HG02973 (cell line): Measurements from ENCODE around the gene CAMSAP1.

Experiments used
- ATAC-seq: cut with Tn5 transposase; IDR thresholded peaks from one replicate; pipeline ENCODE4 v1.9.1; 2021; ENCODE audit warnings: moderate library complexity; ENCODE audit not compliant: unreplicated experiment

Gene CAMSAP1

DNA sequence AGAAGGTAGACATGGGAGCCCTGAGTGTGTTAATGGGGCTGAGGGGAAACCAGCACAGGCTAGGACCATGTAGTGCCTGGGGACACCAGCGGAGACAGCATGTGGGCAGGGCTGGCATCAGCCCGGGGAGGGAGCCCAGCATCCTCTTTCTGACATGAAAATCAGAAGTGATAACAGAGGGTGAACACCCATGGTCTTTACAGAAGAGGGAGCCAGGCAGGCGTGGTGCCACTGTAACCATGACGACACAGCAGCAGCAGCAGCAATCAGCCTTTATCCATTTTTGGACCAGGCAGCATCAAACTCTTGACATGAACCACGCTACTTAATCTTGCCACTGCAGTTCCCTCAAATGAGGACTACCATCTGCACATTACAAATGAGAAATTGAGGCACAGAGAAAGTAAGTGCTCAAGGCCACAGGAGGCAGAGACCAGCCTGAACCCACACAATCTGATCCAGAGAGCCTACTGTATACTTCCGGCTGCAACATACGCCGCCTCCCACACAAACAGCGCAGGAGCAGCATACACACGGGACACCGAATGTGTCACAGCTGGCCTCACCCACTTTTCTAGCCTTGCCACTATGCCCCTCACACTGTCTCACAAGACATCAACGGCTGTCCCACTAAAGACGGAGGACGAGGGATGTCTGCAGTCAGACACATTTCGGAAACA lies 23.8 kb downstream of the CAMSAP1 start:
- ATAC-seq = no peak

- ATAC-seq = no peak
Observed at GRCh38 chr9:135882011-135882410, 25.3 kb downstream of the CAMSAP1 start.

DNA sequence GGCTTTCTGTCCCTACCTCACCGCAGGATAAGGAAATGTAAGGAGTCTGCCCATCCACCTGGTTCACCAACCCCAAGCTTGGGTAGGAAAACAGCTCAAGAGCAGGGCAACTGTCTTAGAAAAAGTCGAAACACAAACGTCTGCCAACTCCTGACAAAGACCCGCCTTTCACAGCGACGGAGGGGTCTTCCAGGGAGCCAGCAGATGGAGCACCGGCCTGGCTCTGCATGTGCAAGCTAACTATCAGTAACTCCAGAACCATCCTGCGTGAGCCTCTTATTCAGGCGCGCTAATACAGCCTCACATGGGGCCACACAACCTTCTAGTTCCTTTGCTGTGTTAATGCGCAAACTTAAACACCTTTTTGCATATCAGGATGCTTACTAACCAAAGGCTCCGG lies 26.9 kb downstream of the CAMSAP1 start:
- ATAC-seq = no peak

DNA sequence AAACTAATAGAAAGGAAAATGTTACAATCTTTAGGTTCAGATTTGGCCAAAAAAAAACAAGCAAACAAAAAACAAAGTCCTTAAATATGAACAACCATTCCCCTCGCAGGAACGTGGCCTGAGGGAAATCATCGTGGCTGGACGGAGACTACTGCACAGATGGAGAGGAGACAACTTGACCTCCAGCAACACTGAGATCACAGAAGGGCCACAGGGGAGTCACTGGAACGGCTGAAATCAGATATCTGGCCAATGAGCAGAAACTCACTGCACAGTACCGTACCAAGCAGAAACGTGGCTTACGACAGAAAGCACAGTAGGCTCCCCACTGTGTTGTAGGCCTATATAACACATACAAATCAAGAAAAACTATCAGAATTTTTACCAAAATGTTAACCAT lies 27.7 kb downstream of the CAMSAP1 start:
- no peak for ATAC-seq

GRCh38 chr9:135879237-135879601 lies 28.1 kb downstream of the CAMSAP1 start:
- no peak for ATAC-seq

GRCh38 chr9:135878528-135879236 lies 28.7 kb downstream of the CAMSAP1 start:
- ATAC-seq = no peak

DNA sequence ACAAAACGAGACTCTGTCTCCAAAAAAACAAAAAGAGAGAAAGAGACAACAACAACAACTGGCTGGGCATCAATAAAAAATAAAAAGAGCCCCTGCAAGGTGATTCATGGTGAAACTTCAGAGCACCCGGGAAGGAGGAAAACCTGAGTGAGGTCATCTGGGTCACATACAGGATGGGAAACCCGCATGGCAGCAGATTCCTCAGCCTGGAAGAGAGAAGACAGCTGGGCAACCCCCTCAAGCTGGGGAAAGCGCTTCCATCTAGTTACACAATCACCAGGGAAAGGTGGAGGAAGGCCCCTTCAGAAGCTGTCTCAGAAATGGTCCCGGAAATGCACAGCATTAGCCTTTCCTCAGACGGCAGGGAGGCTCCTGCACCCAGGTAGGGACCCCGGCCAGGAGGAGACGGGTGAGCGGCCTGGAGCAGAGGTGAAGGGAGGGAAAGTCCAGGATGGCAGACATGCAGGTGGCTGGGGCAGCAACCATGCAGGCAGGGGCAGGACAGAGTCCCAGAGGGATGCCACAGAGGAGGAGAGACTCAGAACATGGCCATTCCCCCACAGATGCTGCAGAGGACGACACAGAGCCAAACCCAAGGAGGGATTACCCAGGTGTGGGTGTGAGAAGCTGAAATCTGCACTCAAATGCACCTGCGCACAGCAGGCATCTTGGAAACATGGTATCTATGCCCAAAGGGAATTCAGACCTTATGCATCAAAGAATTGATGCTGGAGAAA lies 29.4 kb downstream of the CAMSAP1 start:
- ATAC-seq = no peak

- no peak for ATAC-seq
Observed at GRCh38 chr9:135876936-135877335, 30.4 kb downstream of the CAMSAP1 start.

- no peak for ATAC-seq
Observed at GRCh38 chr9:135874859-135875258, 32.5 kb downstream of the CAMSAP1 start.

DNA sequence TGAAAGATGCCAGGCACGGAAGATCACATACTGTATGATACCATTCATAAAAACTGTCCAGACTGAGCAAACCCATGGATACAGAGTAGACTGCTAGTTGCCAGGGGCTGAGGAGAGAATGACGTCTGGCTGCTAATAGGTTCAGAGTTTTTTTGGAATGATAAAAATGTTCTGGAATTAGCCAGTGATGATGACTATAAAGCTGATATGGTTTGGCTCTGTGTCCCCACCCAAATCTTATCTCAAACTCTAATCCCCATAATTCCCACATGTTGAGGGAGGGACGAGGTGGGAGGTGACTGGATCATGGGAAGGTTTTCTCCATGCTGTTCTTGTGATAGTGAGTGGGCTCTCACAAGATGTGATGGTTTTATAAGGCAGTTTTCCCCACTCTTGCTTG lies 37.4 kb downstream of the CAMSAP1 start:
- ATAC-seq = no peak

- no peak for ATAC-seq
Observed at GRCh38 chr9:135865531-135865930, 41.8 kb downstream of the CAMSAP1 start.

DNA sequence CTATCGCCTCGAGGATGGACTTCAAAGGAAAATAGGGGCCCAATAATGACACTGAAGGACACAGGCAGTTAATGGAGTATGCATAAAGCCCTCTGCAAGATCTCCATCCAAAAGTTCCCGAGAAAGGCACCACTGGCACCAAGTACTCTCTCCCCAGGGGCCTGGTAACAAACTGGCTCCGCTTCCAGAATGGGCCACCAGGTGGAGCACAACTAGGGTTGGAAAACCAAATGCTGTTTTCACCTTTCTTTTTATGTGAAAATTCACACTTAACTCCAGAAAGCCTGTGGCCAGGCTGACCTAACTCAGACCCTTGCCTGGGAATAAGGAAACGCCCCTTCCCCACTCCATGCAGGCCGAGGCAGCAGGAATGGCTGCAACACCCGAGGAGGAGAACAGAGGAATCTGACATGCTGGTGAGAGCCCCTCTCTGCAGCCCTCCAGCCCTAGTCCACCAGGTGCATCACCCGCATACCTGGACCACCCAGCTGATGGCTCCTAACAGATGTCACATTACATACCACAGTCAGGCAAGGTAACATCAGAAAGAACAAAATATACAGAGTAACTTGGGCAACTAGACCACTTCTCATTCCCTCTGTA lies 42.8 kb downstream of the CAMSAP1 start:
- ATAC-seq = no peak

DNA sequence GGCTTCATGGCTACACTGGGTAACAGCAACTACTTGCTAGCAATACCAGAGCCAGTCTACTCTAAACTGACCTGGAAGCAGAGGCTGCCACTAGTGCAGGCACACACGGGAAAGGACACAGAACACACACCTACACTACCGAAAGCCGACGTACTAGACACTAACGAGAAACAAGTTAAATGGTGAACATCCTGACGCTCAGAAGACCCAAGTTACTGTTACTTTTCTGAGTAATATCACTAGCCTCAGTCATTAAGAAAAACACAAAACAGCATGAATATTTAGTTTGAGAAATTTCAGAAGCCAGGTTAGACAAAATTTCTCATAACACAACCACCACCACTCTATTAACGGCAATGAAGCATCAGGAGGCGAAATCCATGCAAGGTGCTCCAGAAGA lies 44.5 kb downstream of the CAMSAP1 start:
- no peak for ATAC-seq

DNA sequence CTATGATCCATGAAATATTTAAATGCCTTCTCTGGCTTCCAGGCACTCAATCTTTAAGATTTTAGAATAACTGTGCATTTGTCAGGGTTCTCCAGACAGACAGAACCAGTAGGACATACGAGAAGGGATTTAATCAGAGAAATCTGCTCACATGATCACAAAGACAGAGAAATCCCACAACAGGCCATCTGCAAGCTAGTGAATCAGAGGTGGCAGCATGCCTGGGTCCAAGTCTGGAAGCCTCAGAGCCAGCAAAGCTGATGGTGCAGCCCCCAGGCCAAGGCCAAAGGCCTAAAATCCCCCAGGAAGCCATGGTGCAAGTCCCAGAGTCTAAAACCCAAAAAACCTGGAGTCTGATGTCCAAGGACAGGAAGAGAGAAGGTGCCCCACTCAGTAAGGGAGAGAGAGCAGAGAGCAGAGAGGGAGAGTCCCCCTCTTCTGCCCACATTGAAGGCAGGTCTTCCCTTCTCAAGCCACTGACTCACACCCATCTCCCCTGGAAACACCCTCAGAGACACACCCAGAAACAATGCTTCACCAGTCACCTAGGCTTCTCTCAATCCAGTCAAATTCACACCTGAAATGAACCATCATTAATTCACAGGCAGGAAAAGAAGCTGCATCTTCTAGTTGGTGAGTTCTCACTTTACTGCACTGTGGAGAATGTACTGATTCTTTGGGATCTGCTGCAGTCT lies 48.7 kb downstream of the CAMSAP1 start:
- no peak for ATAC-seq

DNA sequence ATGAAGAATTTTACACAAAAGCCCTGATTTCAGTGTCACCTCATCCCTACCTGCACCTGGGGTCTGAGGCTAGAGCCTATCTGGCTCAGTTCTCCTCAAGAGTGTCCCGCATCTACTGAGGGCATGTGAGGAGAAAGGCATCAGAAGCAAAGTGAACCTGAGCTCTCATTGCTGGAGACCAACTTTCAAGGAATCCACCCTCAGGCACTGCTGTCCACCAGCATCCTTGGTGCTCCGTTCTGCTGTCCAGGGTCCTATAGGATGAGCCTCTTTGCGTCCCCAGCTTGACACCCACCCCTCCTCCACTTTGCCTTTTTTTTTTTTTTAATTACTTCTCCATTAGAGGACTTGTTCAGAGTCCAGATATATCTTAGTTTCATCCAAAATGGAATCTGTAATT lies 49.5 kb downstream of the CAMSAP1 start:
- no peak for ATAC-seq

DNA sequence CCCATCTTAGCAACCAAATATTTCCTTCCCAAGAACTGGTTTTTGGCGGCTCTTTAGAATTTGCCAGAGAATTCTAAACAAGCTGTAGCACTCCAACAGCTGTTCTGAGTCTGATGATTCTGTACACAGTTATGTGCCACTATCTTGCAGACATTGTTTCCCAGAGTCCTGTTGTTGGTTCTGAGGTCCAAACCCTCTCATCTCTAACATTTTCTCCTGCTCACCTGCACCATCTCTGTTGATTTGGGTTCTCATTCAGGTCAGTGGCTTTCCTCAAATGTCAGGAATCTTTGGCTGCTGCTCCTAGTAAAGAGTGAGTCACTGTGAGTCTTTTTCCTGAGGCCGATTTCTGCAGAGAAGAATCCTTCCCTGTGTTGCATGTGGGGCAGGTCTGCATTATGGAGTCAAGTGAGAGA lies 50.0 kb downstream of the CAMSAP1 start:
- ATAC-seq = no peak

GRCh38 chr9:135851748-135852147 lies 55.6 kb downstream of the CAMSAP1 start:
- no peak for ATAC-seq

GRCh38 chr9:135850737-135851136 lies 56.6 kb downstream of the CAMSAP1 start:
- ATAC-seq = no peak

DNA sequence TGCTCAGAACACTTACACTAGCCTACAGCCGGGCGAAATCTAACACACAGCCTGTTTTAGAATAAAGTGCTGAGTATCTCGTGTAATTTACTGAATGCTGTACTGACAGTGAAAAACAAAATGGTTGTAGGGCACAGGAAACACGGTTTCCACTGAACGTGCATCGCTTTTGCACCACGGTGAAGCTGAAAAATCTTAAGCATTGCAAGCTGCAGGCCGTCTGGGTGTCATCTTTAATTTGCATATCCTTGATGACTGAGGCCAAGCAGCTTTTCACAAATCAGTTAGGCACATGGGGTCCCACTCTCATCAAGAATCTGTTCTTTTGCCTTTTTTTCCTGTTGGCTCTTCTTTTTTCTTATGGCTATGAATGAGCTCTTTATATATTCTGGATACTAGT lies 58.2 kb downstream of the CAMSAP1 start:
- no peak for ATAC-seq

- ATAC-seq = no peak
Observed at GRCh38 chr9:135848341-135849047, 58.9 kb downstream of the CAMSAP1 start.
